Esophagus squamous epithelium (tissue), 4 donors: ENCODE data around the gene PEX6.

ENCODE experiments used
- POLR2A ChIP-seq, 4 donors: fragments of 450-650 bp; IDR thresholded peaks; one replicate each; pipeline ENCODE4 v1.6.1; 2017; ENCODE audit warnings: antibody characterized with exemption in 4 of 4, mild to moderate bottlenecking in 4 of 4, moderate library complexity in 3 of 4
- TF ChIP-seq, protein P1 (sequence below), 6 experiments: fragments of 450-650 bp in 4 of 6; fragments of 200-600 bp in 2 of 6; sonication (generic) in 2 of 6; IDR thresholded peaks; one replicate each; pipeline ENCODE4 v1.5.1; 2016 to 2019; ENCODE audit warnings: antibody characterized with exemption in 6 of 6, mild to moderate bottlenecking in 4 of 6, moderate library complexity in 4 of 6

DNA sequence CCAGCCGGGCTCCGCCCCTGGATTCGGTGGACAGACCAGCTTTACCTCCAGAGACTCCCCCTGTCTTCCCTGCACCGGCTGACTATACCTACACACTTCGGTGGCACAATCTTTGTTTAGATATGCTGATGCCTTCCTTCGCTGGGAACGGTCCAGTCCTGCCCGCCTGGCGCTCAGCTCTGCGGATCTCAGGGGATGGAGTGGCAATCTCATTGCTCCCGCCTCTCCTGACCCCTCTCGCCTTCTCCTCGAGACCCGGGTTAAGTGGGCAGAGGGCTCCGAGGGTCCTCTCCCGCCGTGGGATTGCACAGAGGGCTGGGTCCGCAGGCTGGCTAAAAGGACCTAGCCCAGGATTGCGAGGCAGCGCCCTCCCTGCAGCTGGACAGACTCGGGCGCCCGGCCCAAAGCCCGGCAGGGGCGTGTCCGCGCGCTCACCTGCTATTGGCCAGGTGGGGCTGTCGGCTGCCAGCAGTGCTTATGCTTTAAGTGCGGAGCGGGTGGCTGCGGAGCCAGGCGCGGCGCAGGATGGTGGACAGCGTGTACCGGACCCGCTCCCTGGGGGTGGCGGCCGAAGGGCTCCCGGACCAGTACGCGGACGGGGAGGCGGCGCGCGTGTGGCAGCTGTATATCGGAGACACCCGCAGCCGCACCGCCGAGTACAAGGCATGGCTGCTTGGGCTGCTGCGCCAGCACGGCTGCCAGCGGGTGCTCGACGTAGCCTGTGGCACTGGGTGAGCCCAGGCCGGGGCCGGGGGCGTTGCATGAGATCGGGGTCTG, 18.6 kb downstream of the PEX6 start, which contains the start of gene GNMT:
- TF ChIP-seq POLR2A (IDR thresholded peaks at IDR 0.05) = no peak
- TF ChIP-seq, protein P1, sequence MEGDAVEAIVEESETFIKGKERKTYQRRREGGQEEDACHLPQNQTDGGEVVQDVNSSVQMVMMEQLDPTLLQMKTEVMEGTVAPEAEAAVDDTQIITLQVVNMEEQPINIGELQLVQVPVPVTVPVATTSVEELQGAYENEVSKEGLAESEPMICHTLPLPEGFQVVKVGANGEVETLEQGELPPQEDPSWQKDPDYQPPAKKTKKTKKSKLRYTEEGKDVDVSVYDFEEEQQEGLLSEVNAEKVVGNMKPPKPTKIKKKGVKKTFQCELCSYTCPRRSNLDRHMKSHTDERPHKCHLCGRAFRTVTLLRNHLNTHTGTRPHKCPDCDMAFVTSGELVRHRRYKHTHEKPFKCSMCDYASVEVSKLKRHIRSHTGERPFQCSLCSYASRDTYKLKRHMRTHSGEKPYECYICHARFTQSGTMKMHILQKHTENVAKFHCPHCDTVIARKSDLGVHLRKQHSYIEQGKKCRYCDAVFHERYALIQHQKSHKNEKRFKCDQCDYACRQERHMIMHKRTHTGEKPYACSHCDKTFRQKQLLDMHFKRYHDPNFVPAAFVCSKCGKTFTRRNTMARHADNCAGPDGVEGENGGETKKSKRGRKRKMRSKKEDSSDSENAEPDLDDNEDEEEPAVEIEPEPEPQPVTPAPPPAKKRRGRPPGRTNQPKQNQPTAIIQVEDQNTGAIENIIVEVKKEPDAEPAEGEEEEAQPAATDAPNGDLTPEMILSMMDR (IDR thresholded peaks at IDR 0.05) = no peak
